Tibial nerve (tissue), 4 donors: ENCODE data around the gene HNRNPC.

ENCODE experiments used
- EP300 ChIP-seq, 2 donors: sonication (generic); formaldehyde crosslinking; IDR thresholded peaks; one replicate each; pipeline ENCODE4 v1.6.1; 2017; ENCODE audit warnings: antibody characterized with exemption in 2 of 2, mild to moderate bottlenecking in 1 of 2
- TF ChIP-seq, protein P1 (sequence below), 5 experiments: fragments of 200-600 bp in 3 of 5; fragments of 450-650 bp in 2 of 5; sonication (generic) in 3 of 5; IDR thresholded peaks; one replicate each; pipeline ENCODE4 v1.5.1; 2016 to 2019; ENCODE audit warnings: antibody characterized with exemption in 5 of 5, mild to moderate bottlenecking in 3 of 5, moderate library complexity in 2 of 5

DNA sequence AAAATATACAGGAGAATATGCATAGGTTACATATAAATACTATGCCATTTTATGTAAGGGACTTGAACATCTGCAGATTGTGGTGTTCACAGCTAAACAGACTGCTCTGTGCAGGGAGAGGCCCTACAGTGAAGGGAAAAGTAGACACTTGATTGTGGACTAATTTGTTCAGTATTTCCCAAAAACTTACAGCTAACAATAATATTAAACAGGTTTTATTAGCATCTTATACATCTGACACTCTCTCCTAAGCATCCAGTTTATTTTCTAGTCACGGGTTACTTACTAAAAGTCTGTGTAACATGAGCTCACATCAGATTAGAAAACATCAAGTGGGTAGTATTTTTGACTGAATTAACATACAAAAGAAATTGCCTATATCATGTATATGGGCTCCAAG, 60.1 kb downstream of the HNRNPC start:
- TF ChIP-seq EP300 (IDR thresholded peaks at IDR 0.05), result no peak
- TF ChIP-seq, protein P1, sequence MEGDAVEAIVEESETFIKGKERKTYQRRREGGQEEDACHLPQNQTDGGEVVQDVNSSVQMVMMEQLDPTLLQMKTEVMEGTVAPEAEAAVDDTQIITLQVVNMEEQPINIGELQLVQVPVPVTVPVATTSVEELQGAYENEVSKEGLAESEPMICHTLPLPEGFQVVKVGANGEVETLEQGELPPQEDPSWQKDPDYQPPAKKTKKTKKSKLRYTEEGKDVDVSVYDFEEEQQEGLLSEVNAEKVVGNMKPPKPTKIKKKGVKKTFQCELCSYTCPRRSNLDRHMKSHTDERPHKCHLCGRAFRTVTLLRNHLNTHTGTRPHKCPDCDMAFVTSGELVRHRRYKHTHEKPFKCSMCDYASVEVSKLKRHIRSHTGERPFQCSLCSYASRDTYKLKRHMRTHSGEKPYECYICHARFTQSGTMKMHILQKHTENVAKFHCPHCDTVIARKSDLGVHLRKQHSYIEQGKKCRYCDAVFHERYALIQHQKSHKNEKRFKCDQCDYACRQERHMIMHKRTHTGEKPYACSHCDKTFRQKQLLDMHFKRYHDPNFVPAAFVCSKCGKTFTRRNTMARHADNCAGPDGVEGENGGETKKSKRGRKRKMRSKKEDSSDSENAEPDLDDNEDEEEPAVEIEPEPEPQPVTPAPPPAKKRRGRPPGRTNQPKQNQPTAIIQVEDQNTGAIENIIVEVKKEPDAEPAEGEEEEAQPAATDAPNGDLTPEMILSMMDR (IDR thresholded peaks at IDR 0.05), result no peak
